Activated B cell treated with CpG ODN at 0.5 μM for 24 hours (primary cell): ENCODE measurements around the gene PRKN. TPM values are rescaled to one million over a fixed set of nuclear protein-coding genes. Genes with fewer than 3 reads are reported as not detected.

Experiments
- ATAC-seq: fragments of 200-7000 bp; cut with Tn5 transposase; one replicate; pipeline ENCODE4 v1.10.0; 2021; ENCODE audit warnings: low read depth, mild to moderate bottlenecking, moderate library complexity
- CTCF ChIA-PET: fragments of 350-600 bp; sonication (Branson Sonifier 250); formaldehyde crosslinking; loops from one replicate; lab custom pipeline; 2021; ENCODE audit warnings: antibody characterized with exemption; lab: Charles Lee
- POLR2A ChIA-PET: fragments of 350-600 bp; sonication (Branson Sonifier 250); formaldehyde crosslinking; loops from one replicate; lab custom pipeline; 2021; ENCODE audit warnings: antibody characterized with exemption; lab: Charles Lee
- DNase-seq: peaks from one replicate; pipeline ENCODE4 v3.0.0; 2022
- H3K27ac Mint-ChIP-seq: one replicate; pipeline ENCODE4 v1.8.0; 2020; ENCODE audit warnings: mixed read lengths
- H3K27me3 Mint-ChIP-seq: one replicate; pipeline ENCODE4 v1.8.0; 2021; ENCODE audit warnings: mixed read lengths
- H3K36me3 Mint-ChIP-seq: one replicate; pipeline ENCODE4 v1.8.0; 2021; ENCODE audit warnings: low read depth, mixed read lengths
- H3K4me1 Mint-ChIP-seq: one replicate; pipeline ENCODE4 v1.8.0; 2021; ENCODE audit warnings: mixed read lengths
- H3K4me3 Mint-ChIP-seq: one replicate; pipeline ENCODE4 v1.8.0; 2020; ENCODE audit warnings: mild to moderate bottlenecking, mixed read lengths
- H3K9me3 Mint-ChIP-seq: one replicate; pipeline ENCODE4 v1.8.0; 2020; ENCODE audit warnings: mixed read lengths
- intact Hi-C: fragments of 100-400 bp; cut with micrococcal nuclease; formaldehyde crosslinking; loops from one replicate; pipeline ENCODE4 v1.15.1; 2024
- total RNA-seq: library from RNA; stranded (reverse); gene quantifications from 2 replicates; pipeline ENCODE4 v1.2.3, GENCODE V29; 2022
- TF ChIP-seq, protein P1 (sequence below): fragments of 200-600 bp; IDR thresholded peaks from one replicate; pipeline ENCODE4 v1.8.0; 2022; ENCODE audit warnings: antibody characterized with exemption, mild to moderate bottlenecking

PRKN gene
- total RNA-seq, 1 donor from 2014 or later, result 2.3 TPM

DNA sequence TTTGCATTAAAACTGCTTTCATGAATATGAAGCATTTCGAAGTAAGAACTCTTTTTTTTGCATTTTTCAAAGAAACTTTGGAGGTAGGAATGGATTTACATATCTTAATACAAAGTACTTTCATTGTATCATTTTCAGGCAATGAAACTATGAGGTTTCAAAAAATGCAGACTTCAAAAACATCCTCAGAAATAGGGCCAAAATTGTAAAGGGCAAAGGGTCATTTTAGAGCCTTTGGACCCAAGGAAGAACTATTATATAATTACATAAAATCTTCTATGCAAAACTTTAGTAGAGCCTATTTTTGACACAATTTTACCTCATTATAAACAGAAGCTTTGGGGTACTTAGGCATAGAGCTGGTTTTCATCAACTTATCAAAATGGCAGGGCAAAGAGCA is 4.9 kb downstream of the PRKN start:
- intact Hi-C loops, result no loop called here
- DNase-seq (no peak), ATAC-seq (no peak)
- CTCF ChIA-PET, result no interaction called here
- H3K27ac Mint-ChIP-seq, result no peak overlapping the region
- H3K9me3 Mint-ChIP-seq, result no peaks in the 10 kb centered on the region
- POLR2A ChIA-PET, result no interaction called here
- H3K4me1 Mint-ChIP-seq, result peaks cover 6% of the 10 kb centered on the region
- no peak overlapping the region for H3K4me3 Mint-ChIP-seq
- H3K27me3 Mint-ChIP-seq, result no peaks in the 10 kb centered on the region
- no peaks in the 10 kb centered on the region for H3K36me3 Mint-ChIP-seq
- TF ChIP-seq, protein P1, sequence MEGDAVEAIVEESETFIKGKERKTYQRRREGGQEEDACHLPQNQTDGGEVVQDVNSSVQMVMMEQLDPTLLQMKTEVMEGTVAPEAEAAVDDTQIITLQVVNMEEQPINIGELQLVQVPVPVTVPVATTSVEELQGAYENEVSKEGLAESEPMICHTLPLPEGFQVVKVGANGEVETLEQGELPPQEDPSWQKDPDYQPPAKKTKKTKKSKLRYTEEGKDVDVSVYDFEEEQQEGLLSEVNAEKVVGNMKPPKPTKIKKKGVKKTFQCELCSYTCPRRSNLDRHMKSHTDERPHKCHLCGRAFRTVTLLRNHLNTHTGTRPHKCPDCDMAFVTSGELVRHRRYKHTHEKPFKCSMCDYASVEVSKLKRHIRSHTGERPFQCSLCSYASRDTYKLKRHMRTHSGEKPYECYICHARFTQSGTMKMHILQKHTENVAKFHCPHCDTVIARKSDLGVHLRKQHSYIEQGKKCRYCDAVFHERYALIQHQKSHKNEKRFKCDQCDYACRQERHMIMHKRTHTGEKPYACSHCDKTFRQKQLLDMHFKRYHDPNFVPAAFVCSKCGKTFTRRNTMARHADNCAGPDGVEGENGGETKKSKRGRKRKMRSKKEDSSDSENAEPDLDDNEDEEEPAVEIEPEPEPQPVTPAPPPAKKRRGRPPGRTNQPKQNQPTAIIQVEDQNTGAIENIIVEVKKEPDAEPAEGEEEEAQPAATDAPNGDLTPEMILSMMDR, result no peak

DNA sequence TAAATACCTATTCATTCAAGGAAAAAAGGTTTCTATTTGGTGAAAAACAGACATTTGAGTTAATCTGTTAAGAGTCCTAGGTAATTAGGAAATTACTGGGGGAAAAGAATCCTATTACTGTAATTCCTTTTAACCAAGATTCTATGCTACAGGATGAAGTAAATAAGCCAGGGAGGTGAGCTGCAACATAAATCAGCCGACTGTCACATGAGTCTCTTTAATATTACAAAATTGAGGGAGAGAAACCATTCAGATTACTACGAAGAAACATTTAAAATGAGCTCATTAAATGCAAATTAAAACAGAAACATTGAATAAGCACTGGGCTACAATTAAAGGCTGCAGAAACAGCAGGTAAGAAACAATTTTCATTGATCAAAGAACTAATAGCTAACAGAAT is 5.3 kb downstream of the PRKN start:
- ATAC-seq, result no peak
- intact Hi-C loops, result no loop called here

DNA sequence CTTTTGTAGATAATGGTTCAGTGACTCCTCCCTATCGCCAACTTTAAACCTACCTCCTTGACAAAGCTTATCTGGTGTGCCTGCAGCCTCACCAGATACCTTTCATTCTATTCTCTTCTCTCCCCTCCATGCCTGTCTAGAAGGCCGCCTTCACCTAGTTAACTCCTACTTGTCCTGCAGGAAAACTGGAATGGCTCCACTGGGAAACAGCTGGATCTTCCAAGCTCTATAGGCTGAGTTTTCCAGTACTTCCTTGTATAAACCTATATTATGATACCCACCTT is 6.2 kb downstream of the PRKN start:
- ChIA-PET POLR2A (no interaction called here), CTCF (no interaction called here)
- H3K27ac Mint-ChIP-seq, result no peak overlapping the region
- intact Hi-C loops, result no loop called here
- no peak for DNase-seq
- no peaks in the 10 kb centered on the region for H3K36me3 Mint-ChIP-seq
- no peak for ATAC-seq
- no peak overlapping the region for H3K4me3 Mint-ChIP-seq
- no peaks in the 10 kb centered on the region for H3K4me1 Mint-ChIP-seq
- H3K27me3 Mint-ChIP-seq, result no peaks in the 10 kb centered on the region
- peaks cover 2% of the 10 kb centered on the region for H3K9me3 Mint-ChIP-seq
- TF ChIP-seq, protein P1, result no peak

More for the DNA sequence above, 5.3 kb downstream of the PRKN start:
- H3K4me3 Mint-ChIP-seq, result no peak overlapping the region
- H3K4me1 Mint-ChIP-seq, result peaks cover 6% of the 10 kb centered on the region
- ChIA-PET CTCF (no interaction called here), POLR2A (no interaction called here)
- no peak overlapping the region for H3K27ac Mint-ChIP-seq
- TF ChIP-seq, protein P1, result no peak
- H3K27me3 Mint-ChIP-seq, result no peaks in the 10 kb centered on the region
- DNase-seq, result no peak
- no peaks in the 10 kb centered on the region for H3K36me3 Mint-ChIP-seq
- H3K9me3 Mint-ChIP-seq, result no peaks in the 10 kb centered on the region

GRCh38 chr6:162719528-162719927 is 8.0 kb downstream of the PRKN start:
- no peaks in the 10 kb centered on the region for H3K27me3 Mint-ChIP-seq
- H3K9me3 Mint-ChIP-seq, result peaks cover 2% of the 10 kb centered on the region
- ATAC-seq (no peak), DNase-seq (no peak)
- POLR2A ChIA-PET, result no interaction called here
- H3K4me3 Mint-ChIP-seq, result no peak overlapping the region
- TF ChIP-seq, protein P1, result no peak
- CTCF ChIA-PET, result no interaction called here
- intact Hi-C loops, result no loop called here
- H3K27ac Mint-ChIP-seq, result no peak overlapping the region
- no peaks in the 10 kb centered on the region for H3K4me1 Mint-ChIP-seq
- no peaks in the 10 kb centered on the region for H3K36me3 Mint-ChIP-seq

DNA sequence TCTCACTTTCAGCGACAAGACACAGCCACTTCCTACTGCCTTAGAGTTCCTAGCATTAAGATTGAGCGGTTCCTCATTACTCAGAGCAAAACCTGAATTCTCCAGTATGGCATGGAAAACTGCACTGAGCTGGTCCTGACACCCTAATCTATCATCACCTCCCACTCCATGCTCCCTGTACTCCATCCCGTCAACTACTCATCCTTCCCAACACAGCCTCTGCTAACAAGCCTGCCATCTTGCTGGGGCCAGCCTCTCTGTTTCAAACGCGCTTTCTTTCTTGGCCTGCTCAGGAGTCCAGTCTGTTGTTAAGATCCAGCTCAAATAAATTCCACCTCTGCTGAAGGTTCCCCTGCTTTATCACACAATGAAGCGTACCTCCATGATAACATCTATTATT is 12.0 kb downstream of the PRKN start:
- ATAC-seq (no peak), DNase-seq (no peak)
- H3K27me3 Mint-ChIP-seq, result no peaks in the 10 kb centered on the region
- H3K4me3 Mint-ChIP-seq, result no peak overlapping the region
- peaks cover 2% of the 10 kb centered on the region for H3K9me3 Mint-ChIP-seq
- CTCF ChIA-PET, result no interaction called here
- H3K27ac Mint-ChIP-seq, result no peak overlapping the region
- intact Hi-C loops, result no loop called here
- TF ChIP-seq, protein P1, result no peak
- H3K4me1 Mint-ChIP-seq, result no peaks in the 10 kb centered on the region
- no peaks in the 10 kb centered on the region for H3K36me3 Mint-ChIP-seq
- POLR2A ChIA-PET, result no interaction called here
